ENCODE results near the gene MYO9B. TPM values are rescaled to one million over a fixed set of nuclear protein-coding genes. Genes with fewer than 3 reads are reported as not detected.
"Not testable (repeated sequence)": the region's sequence is repeated elsewhere in the genome, so short reads cannot be mapped to it uniquely, and the experiment has no call there.

The MYO9B gene
- total RNA-seq, 1 donor from 2014 or later = 100 TPM

- no peaks in the 10 kb centered on the region for H3K27me3 ChIP-seq
- peaks cover 32% of the 10 kb centered on the region for H3K4me1 ChIP-seq
- intact Hi-C loops (cut with DNase I) = loop anchor here (10.0 kb wide), 1 partner anchor 64 kb away; the partner anchor contains the start of genes HAUS8 and MYO9B
- no peak for DNase-seq (ENCODE audit: extremely low spot score in 2 of 2)
- H3K4me3 ChIP-seq = no peak overlapping the region
- no peaks in the 10 kb centered on the region for H3K9me3 ChIP-seq
- H3K36me3 ChIP-seq = peaks cover 0 to 9% of the 10 kb centered on the region in 2 donors
- TF ChIP-seq POLR2A (IDR thresholded peaks at IDR 0.05) (no peak), CTCF (IDR thresholded peaks at IDR 0.05) (no peak), POLR2AphosphoS5 (IDR thresholded peaks at IDR 0.05; ENCODE audit: insufficient read depth in 1 of 2, low read depth in 1 of 2) (no peak)
- H3K27ac ChIP-seq = no peak overlapping the region
Observed at GRCh38 chr19:17138937-17139598, 63.5 kb downstream of the MYO9B start.

- H3K36me3 ChIP-seq = peaks cover 0 to 29% of the 10 kb centered on the region in 2 donors
- H3K4me1 ChIP-seq; intact Hi-C loops (cut with DNase I); H3K27me3 ChIP-seq; H3K9me3 ChIP-seq; H3K4me3 ChIP-seq; DNase-seq (ENCODE audit: extremely low spot score in 2 of 2): not testable (repeated sequence)
- H3K27ac ChIP-seq = peak overlapping the region; percentile 56
- peak in 1 of 2 donors; percentile 21 for TF ChIP-seq POLR2AphosphoS5 (IDR thresholded peaks at IDR 0.05; ENCODE audit: insufficient read depth in 1 of 2, low read depth in 1 of 2)
Observed at GRCh38 chr19:17144771-17145170, 69.2 kb downstream of the MYO9B start.

GRCh38 chr19:17145546-17146497, 70.2 kb downstream of the MYO9B start:
- H3K27ac ChIP-seq = peak overlapping the region; percentile 56

GRCh38 chr19:17148130-17148529, 72.6 kb downstream of the MYO9B start:
- no peak for TF ChIP-seq POLR2A (IDR thresholded peaks at IDR 0.05)
- no peak for TF ChIP-seq CTCF (IDR thresholded peaks at IDR 0.05)
- no peak for TF ChIP-seq POLR2AphosphoS5 (IDR thresholded peaks at IDR 0.05; ENCODE audit: insufficient read depth in 1 of 2, low read depth in 1 of 2)
- H3K27ac ChIP-seq = no peak overlapping the region
- no peaks in the 10 kb centered on the region for H3K27me3 ChIP-seq
- intact Hi-C loops (cut with DNase I) = no loop called here
- H3K4me3 ChIP-seq = no peak overlapping the region
- H3K9me3 ChIP-seq = no peaks in the 10 kb centered on the region
- no peak for DNase-seq (ENCODE audit: extremely low spot score in 2 of 2)
- peaks cover 0 to 27% of the 10 kb centered on the region in 2 donors for H3K36me3 ChIP-seq
- H3K4me1 ChIP-seq = no peaks in the 10 kb centered on the region

More at GRCh38 chr19:17145546-17146497, 70.2 kb downstream of the MYO9B start:
- intact Hi-C loops (cut with DNase I) = no loop called here
- no peaks in the 10 kb centered on the region for H3K9me3 ChIP-seq
- no peaks in the 10 kb centered on the region for H3K4me1 ChIP-seq
- peaks cover 0 to 29% of the 10 kb centered on the region in 2 donors for H3K36me3 ChIP-seq
- no peak overlapping the region for H3K4me3 ChIP-seq
- no peak for DNase-seq (ENCODE audit: extremely low spot score in 2 of 2)
- TF ChIP-seq POLR2A (IDR thresholded peaks at IDR 0.05) (no peak), POLR2AphosphoS5 (IDR thresholded peaks at IDR 0.05; ENCODE audit: insufficient read depth in 1 of 2, low read depth in 1 of 2) (no peak), CTCF (IDR thresholded peaks at IDR 0.05) (no peak)
- no peaks in the 10 kb centered on the region for H3K27me3 ChIP-seq

GRCh38 chr19:17149393-17150135, 74.0 kb downstream of the MYO9B start:
- Histone ChIP-seq H3K4me3 (no peak overlapping the region), H3K9me3 (no peaks in the 10 kb centered on the region), H3K27ac (no peak overlapping the region), H3K36me3 (peaks cover 0 to 41% of the 10 kb centered on the region in 2 donors), H3K4me1 (no peaks in the 10 kb centered on the region), H3K27me3 (no peaks in the 10 kb centered on the region)
- no peak for DNase-seq (ENCODE audit: extremely low spot score in 2 of 2)
- intact Hi-C loops (cut with DNase I) = no loop called here
- TF ChIP-seq POLR2AphosphoS5 (IDR thresholded peaks at IDR 0.05; ENCODE audit: insufficient read depth in 1 of 2, low read depth in 1 of 2) = no peak
- no peak for TF ChIP-seq CTCF (IDR thresholded peaks at IDR 0.05)
- no peak for TF ChIP-seq POLR2A (IDR thresholded peaks at IDR 0.05)

Data from vagina (tissue), 2 donors.